ENCODE results near the gene AFP. TPM values are rescaled to one million over a fixed set of nuclear protein-coding genes. Genes with fewer than 3 reads are reported as not detected.

Gene AFP
- total and polyA plus RNA-seq, 2 experiments from 2014 or later = 0.77 to 9.1 TPM

- DNase-seq (ENCODE audit: low read depth in 1 of 2, low spot score in 1 of 2) = no peak
- H3K36me3 ChIP-seq = no peaks in the 10 kb centered on the region
- H3K27me3 ChIP-seq = no peaks in the 10 kb centered on the region
- no peak overlapping the region for H3K27ac ChIP-seq
- H3K9me3 ChIP-seq (ENCODE audit: low read depth) = no peaks in the 10 kb centered on the region
- H3K4me1 ChIP-seq (ENCODE audit: low read depth) = no peaks in the 10 kb centered on the region
- TF ChIP-seq CTCF (IDR thresholded peaks at IDR 0.05; ENCODE audit: low read depth, low read length) = no peak
- no peak overlapping the region for H3K4me3 ChIP-seq
Observed at GRCh38 chr4:73433140-73433539, 2.9 kb upstream of the AFP start.

GRCh38 chr4:73434311-73434710 is 1.7 kb upstream of the AFP start:
- DNase-seq (ENCODE audit: low read depth in 1 of 2, low spot score in 1 of 2) = peak; percentile 16 to 21
- no peak overlapping the region for H3K4me3 ChIP-seq
- TF ChIP-seq CTCF (IDR thresholded peaks at IDR 0.05; ENCODE audit: low read depth, low read length) = peak; percentile 56

GRCh38 chr4:73436674-73437557 is 895 bp downstream of the AFP start:
- H3K27me3 ChIP-seq = no peaks in the 10 kb centered on the region
- TF ChIP-seq CTCF (IDR thresholded peaks at IDR 0.05; ENCODE audit: low read depth, low read length) = no peak
- no peak overlapping the region for H3K27ac ChIP-seq
- no peaks in the 10 kb centered on the region for H3K4me1 ChIP-seq (ENCODE audit: low read depth)
- H3K36me3 ChIP-seq = no peaks in the 10 kb centered on the region
- H3K4me3 ChIP-seq = no peak overlapping the region
- no peaks in the 10 kb centered on the region for H3K9me3 ChIP-seq (ENCODE audit: low read depth)
- no peak for DNase-seq (ENCODE audit: low read depth in 1 of 2, low spot score in 1 of 2)

More at GRCh38 chr4:73434311-73434710, 1.7 kb upstream of the AFP start:
- no peaks in the 10 kb centered on the region for H3K27me3 ChIP-seq
- H3K4me1 ChIP-seq (ENCODE audit: low read depth) = no peaks in the 10 kb centered on the region
- no peaks in the 10 kb centered on the region for H3K9me3 ChIP-seq (ENCODE audit: low read depth)
- H3K36me3 ChIP-seq = no peaks in the 10 kb centered on the region
- no peak overlapping the region for H3K27ac ChIP-seq

DNA sequence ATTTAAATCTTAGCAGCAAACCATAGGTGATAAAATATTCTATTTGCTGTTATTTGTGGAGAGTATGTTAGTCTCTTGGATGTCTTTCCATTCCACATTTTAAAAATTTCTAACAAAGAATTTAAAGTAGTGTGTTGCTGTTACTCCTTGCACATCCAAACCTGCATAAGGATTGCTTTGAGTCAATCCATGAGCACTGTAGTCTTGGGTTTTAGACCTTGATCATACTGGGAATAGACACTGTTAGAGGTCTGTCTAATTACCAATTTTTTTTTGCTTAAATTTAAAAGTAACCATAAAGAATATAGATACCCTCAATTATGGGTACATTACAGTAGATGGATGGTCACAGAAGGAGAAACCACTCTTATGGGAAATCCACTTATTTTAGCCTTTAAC is 1.5 kb downstream of the AFP start:
- H3K4me3 ChIP-seq = no peak overlapping the region
- no peak for TF ChIP-seq CTCF (IDR thresholded peaks at IDR 0.05; ENCODE audit: low read depth, low read length)

DNA sequence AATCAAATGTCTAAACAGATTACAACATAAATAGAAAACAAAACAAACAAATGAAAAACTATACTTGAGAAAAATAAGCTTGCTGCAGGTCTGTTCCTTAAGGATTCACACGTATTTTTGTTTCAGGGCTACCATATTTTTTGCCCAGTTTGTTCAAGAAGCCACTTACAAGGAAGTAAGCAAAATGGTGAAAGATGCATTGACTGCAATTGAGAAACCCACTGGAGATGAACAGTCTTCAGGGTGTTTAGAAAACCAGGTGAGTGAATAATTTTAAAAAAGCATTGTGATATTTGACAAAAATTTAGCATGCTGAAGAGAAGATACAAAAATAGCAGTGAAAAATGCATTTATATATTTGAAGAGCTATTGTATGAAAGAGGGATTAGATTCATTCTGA is 2.0 kb downstream of the AFP start:
- H3K9me3 ChIP-seq (ENCODE audit: low read depth) = no peaks in the 10 kb centered on the region
- H3K4me1 ChIP-seq (ENCODE audit: low read depth) = no peaks in the 10 kb centered on the region
- no peak for TF ChIP-seq CTCF (IDR thresholded peaks at IDR 0.05; ENCODE audit: low read depth, low read length)
- no peaks in the 10 kb centered on the region for H3K36me3 ChIP-seq
- H3K27me3 ChIP-seq = no peaks in the 10 kb centered on the region
- H3K27ac ChIP-seq = no peak overlapping the region
- no peak overlapping the region for H3K4me3 ChIP-seq
- no peak for DNase-seq (ENCODE audit: low read depth in 1 of 2, low spot score in 1 of 2)

More for the DNA sequence above, 1.5 kb downstream of the AFP start:
- Histone ChIP-seq H3K27ac (no peak overlapping the region), H3K4me1 (ENCODE audit: low read depth) (no peaks in the 10 kb centered on the region), H3K36me3 (no peaks in the 10 kb centered on the region), H3K27me3 (no peaks in the 10 kb centered on the region), H3K9me3 (ENCODE audit: low read depth) (no peaks in the 10 kb centered on the region)
- no peak for DNase-seq (ENCODE audit: low read depth in 1 of 2, low spot score in 1 of 2)
